Neural cell (in vitro differentiated cells): Measurements from ENCODE around the gene CLEC9A. TPM values are rescaled to one million over a fixed set of nuclear protein-coding genes. Genes with fewer than 3 reads are reported as not detected.

Experiments used
- H2AFZ ChIP-seq: fragments of 200-600, 300-800 bp; sonication (generic), shearing (Covaris generic); 2 replicates; pipeline ENCODE4 v1.6.0; 2014; ENCODE audit warnings: low read depth, mild to moderate bottlenecking, antibody characterized with exemption, low read length, moderate library complexity
- H3F3A ChIP-seq: fragments of 200-600 bp; shearing (Covaris generic); 2 replicates; pipeline ENCODE4 v1.6.1; 2016; ENCODE audit warnings: mild to moderate bottlenecking, moderate library complexity, mixed read lengths, antibody characterized with exemption, low read length; ENCODE audit not compliant: insufficient read depth, poor library complexity, severe bottlenecking
- H3K27ac ChIP-seq: fragments of 200-600, 300-800 bp; sonication (generic), shearing (Covaris generic); 2 replicates; pipeline ENCODE4 v1.5.1; 2014; ENCODE audit warnings: mild to moderate bottlenecking, low read length, moderate library complexity
- H3K27me3 ChIP-seq: fragments of 300-800, 200-600 bp; sonication (generic), shearing (Covaris generic); 2 replicates; pipeline ENCODE4 v1.6.0; 2014; ENCODE audit warnings: mild to moderate bottlenecking, low read depth, low read length, moderate library complexity; ENCODE audit not compliant: insufficient read depth
- H3K36me3 ChIP-seq: fragments of 300-800, 200-600 bp; sonication (generic), shearing (Covaris generic); 2 replicates; pipeline ENCODE4 v1.5.1; 2014; ENCODE audit warnings: mild to moderate bottlenecking, antibody characterized with exemption, low read length, moderate library complexity; ENCODE audit not compliant: insufficient read depth
- H3K4me2 ChIP-seq: fragments of 300-800, 200-600 bp; sonication (generic), shearing (Covaris generic); 2 replicates; pipeline ENCODE4 v1.6.0; 2014; ENCODE audit warnings: mild to moderate bottlenecking, low read length
- H3K4me3 ChIP-seq: fragments of 300-800, 200-600 bp; sonication (generic), shearing (Covaris generic); 2 replicates; pipeline ENCODE4 v1.5.1; 2014; ENCODE audit warnings: mild to moderate bottlenecking, low read length, moderate library complexity
- H3K79me2 ChIP-seq: fragments of 200-600 bp; shearing (Covaris generic); replicated peaks from 2 replicates; pipeline ENCODE4 v1.6.0; 2014; ENCODE audit warnings: mild to moderate bottlenecking, low read length, moderate library complexity; ENCODE audit not compliant: insufficient read depth
- H3K9ac ChIP-seq: fragments of 300-800, 200-600 bp; sonication (generic), shearing (Covaris generic); 2 replicates; pipeline ENCODE4 v1.6.1; 2016; ENCODE audit warnings: mild to moderate bottlenecking, low read length, mixed read lengths
- H3K9me2 ChIP-seq: fragments of 200-600 bp; shearing (Covaris generic); 2 replicates; pipeline ENCODE4 v1.6.1; 2016; ENCODE audit warnings: mild to moderate bottlenecking, low read length, mixed read lengths; ENCODE audit not compliant: insufficient read depth
- H3K9me3 ChIP-seq: fragments of 200-600, 300-800 bp; sonication (generic), shearing (Covaris generic); 2 replicates; pipeline ENCODE4 v1.6.1; 2016; ENCODE audit warnings: mild to moderate bottlenecking, mixed run types, low read length, moderate library complexity, mixed read lengths
- H4K20me1 ChIP-seq: fragments of 200-600 bp; shearing (Covaris generic); 2 replicates; pipeline ENCODE4 v1.6.1; 2016; ENCODE audit warnings: mild to moderate bottlenecking, mixed run types; ENCODE audit not compliant: insufficient read depth
- CTCF ChIP-seq: fragments of 450-650 bp; IDR thresholded peaks from 2 replicates; pipeline ENCODE4 v1.5.1; 2014; ENCODE audit warnings: antibody characterized with exemption, mild to moderate bottlenecking, moderate library complexity; ENCODE audit not compliant: poor library complexity, severe bottlenecking
- EZH2 ChIP-seq: fragments of 200-600, 300-800 bp; shearing (Covaris generic), sonication (generic); IDR thresholded peaks from 2 replicates; pipeline ENCODE4 v1.6.1; 2014; ENCODE audit warnings: antibody characterized with exemption, low read length, borderline replicate concordance, mild to moderate bottlenecking; ENCODE audit not compliant: insufficient read depth, poor library complexity, severe bottlenecking
- MXI1 ChIP-seq: fragments of 450-650 bp; conservative IDR thresholded peaks from 2 replicates; pipeline ENCODE4 v1.6.1; 2014; ENCODE audit warnings: antibody characterized with exemption, mild to moderate bottlenecking; ENCODE audit not compliant: poor library complexity, severe bottlenecking
- POLR2AphosphoS5 ChIP-seq: IDR thresholded peaks from 2 replicates; pipeline ENCODE4 v1.6.1; 2012
- RAD21 ChIP-seq: fragments of 450-650 bp; conservative IDR thresholded peaks from 2 replicates; pipeline ENCODE4 v1.6.1; 2014; ENCODE audit warnings: antibody characterized with exemption, mild to moderate bottlenecking, moderate library complexity
- REST ChIP-seq: IDR thresholded peaks from 2 replicates; pipeline ENCODE4 v1.6.1; 2012; ENCODE audit warnings: borderline replicate concordance
- TAF1 ChIP-seq: IDR thresholded peaks from 2 replicates; pipeline ENCODE4 v1.6.1; 2012; ENCODE audit warnings: low read depth
- polyA plus RNA-seq: library from polyadenylated mRNA; depleted of rRNA; stranded (reverse); fragments of >200 nt; gene quantifications from 2 replicates; pipeline ENCODE4 v1.2.3, GENCODE V29; 2014

The CLEC9A gene
- polyA plus RNA-seq, 1 donor from 2014 or later: not detected

- H3K9ac ChIP-seq: no peak overlapping the region
- no peak overlapping the region for H3K4me3 ChIP-seq
- no peaks in the 10 kb centered on the region for H3F3A ChIP-seq
- no peaks in the 10 kb centered on the region for H3K9me3 ChIP-seq
- no peaks in the 10 kb centered on the region for H3K36me3 ChIP-seq
- H3K27me3 ChIP-seq: no peaks in the 10 kb centered on the region
- no peaks in the 10 kb centered on the region for H4K20me1 ChIP-seq
- no peak overlapping the region for H2AFZ ChIP-seq
- no peak overlapping the region for H3K27ac ChIP-seq
- H3K9me2 ChIP-seq: no peaks in the 10 kb centered on the region
- H3K4me2 ChIP-seq: no peak overlapping the region
- TF ChIP-seq RAD21: no peak
- no peak for TF ChIP-seq POLR2AphosphoS5
- TF ChIP-seq TAF1: no peak
- TF ChIP-seq MXI1: no peak
- TF ChIP-seq CTCF: no peak
- H3K79me2 ChIP-seq: no peaks in the 10 kb centered on the region
Observed at GRCh38 chr12:10075451-10075850, 45.0 kb downstream of the CLEC9A start.

- H4K20me1 ChIP-seq: no peaks in the 10 kb centered on the region
- H3K4me3 ChIP-seq: no peak overlapping the region
- H2AFZ ChIP-seq: no peak overlapping the region
- H3K9me3 ChIP-seq: no peaks in the 10 kb centered on the region
- H3K79me2 ChIP-seq: no peaks in the 10 kb centered on the region
- H3K9me2 ChIP-seq: no peaks in the 10 kb centered on the region
- no peak overlapping the region for H3K4me2 ChIP-seq
- TF ChIP-seq EZH2: no peak
- TF ChIP-seq TAF1: no peak
- TF ChIP-seq CTCF: no peak
- no peak for TF ChIP-seq REST
- no peak for TF ChIP-seq MXI1
- no peak for TF ChIP-seq POLR2AphosphoS5
- H3K9ac ChIP-seq: no peak overlapping the region
- no peaks in the 10 kb centered on the region for H3K36me3 ChIP-seq
- H3F3A ChIP-seq: no peaks in the 10 kb centered on the region
- no peaks in the 10 kb centered on the region for H3K27me3 ChIP-seq
- H3K27ac ChIP-seq: no peak overlapping the region
Observed at GRCh38 chr12:10082117-10082874, 51.8 kb downstream of the CLEC9A start.
